ENCODE measurements around the gene NHSL1.

NHSL1 gene

DNA sequence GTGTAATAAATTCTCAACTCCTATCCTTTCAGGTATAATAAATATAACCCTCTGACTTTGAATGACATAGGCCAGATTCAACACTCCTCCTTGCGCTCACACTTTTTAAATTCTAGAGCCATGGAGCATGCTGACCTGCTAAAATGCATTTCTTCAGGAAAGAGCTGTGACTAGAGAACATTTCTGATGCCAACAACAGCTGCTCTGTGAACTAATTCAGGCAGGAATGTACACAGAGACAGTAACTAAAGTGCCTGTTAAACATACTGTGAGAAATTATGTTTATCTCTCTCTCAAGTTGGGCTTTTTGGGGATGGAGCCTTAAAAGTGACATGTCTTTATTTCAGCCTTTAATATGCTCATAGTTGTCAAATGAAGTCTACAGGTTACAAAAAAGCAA, 8.3 kb downstream of the NHSL1 start:
- Mint-ChIP-seq H3K4me1 (peaks cover 11% of the 10 kb centered on the region), H3K9me3 (peaks cover 0 to 2% of the 10 kb centered on the region in 2 donors), H3K27me3 (no peaks in the 10 kb centered on the region), H3K4me3 (no peak overlapping the region), H3K27ac (no peak overlapping the region)
- DNase-seq (no peak), ATAC-seq (no peak)

DNA sequence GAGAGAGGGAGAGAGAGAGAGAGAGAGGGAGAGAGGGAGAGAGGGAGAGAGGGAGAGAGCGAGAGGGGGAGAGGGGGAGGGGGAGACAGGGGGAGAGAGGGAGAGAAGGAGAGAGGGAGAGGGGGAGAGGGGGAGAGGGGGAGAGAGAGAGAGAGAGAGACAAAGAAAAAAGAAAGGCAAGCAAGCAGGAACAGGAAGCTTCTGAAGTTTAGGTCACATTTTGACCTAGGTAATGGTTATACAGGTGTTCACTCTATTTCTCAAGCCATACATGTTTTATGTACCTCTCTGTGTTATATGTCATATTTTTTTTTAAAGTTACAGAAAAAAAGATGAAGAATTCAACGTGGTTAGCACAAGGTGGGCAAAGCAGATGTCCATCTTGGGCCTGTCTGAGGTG, 9.4 kb downstream of the NHSL1 start:
- no peak overlapping the region for H3K4me3 Mint-ChIP-seq
- H3K4me1 Mint-ChIP-seq: peaks cover 11% of the 10 kb centered on the region
- H3K27ac Mint-ChIP-seq: no peak overlapping the region
- ATAC-seq: no peak
- no peaks in the 10 kb centered on the region for H3K27me3 Mint-ChIP-seq
- DNase-seq: no peak
- H3K9me3 Mint-ChIP-seq: peaks cover 0 to 5% of the 10 kb centered on the region in 2 donors

DNA sequence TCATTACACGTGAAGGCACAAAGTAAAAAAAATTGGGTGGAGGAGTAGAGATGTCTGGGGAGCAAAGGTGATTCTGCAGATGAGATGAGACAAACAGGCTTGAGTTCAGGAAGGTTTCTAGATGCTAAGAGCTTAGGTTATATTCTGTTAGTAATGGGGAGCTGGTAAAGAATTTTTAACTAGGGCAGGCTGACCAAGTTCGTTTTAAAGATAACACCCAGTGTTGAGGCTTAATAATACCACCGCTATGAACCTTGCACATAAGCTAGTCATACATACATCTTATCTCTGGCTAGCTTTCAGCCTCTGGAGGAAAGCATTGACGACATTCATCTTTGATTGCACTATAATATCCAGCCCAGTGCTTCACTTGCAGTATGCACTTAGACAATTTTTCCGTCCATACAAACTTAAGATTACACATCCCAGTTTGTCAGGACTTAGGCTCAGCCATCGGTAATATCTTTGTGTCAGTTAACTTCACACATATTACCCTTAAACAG, 12.1 kb downstream of the NHSL1 start:
- DNase-seq (no peak), ATAC-seq (peak; percentile 31)
- H3K4me1 Mint-ChIP-seq: peaks cover 17% of the 10 kb centered on the region
- peak overlapping the region in 1 of 2 donors; percentile 80 for H3K27ac Mint-ChIP-seq
- no peaks in the 10 kb centered on the region for H3K27me3 Mint-ChIP-seq
- peaks cover 0 to 5% of the 10 kb centered on the region in 2 donors for H3K9me3 Mint-ChIP-seq
- H3K4me3 Mint-ChIP-seq: no peak overlapping the region

DNA sequence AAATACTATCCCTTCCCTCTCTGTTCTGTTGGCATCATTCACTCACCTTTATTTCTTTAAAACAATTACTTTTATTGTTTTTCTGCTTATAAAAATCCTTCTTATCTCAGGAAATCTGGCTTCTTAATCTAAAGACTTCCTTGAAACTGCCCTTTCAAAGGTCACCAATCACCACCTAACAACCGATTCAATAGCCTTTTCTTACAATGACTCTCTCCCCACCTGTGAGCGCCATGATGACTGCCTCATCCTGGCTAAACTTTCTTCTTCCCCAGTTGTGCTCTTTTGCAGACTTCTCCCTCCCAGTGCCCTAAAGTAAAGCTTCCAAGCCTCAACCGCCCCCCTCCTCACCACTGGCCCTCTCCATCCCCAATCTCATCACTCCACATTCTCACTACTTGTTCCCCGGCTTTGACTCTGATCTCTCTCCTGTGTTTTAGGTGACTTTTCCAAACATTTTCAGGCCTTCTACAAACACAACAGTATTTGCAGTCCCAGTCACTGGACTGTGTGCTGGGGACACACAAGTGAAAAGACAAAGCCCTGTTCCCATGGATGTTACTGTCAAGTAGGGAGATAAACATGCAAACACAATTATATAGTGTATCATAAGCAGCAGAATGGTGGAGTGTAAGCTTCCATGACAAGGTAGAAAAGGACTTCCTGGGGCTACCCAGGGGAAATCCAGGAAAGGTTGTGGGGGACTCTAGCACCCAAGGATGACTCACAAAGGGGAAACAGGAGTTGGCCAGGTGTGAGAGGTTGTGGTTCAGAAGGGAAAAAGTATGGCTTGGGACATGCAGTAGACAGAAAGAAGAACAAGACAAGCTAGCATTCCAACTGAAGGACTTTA, 12.8 kb downstream of the NHSL1 start:
- Mint-ChIP-seq H3K4me3 (peak overlapping the region in 1 of 2 donors; percentile 3), H3K4me1 (peaks cover 17% of the 10 kb centered on the region), H3K9me3 (peaks cover 0 to 5% of the 10 kb centered on the region in 2 donors), H3K27me3 (no peaks in the 10 kb centered on the region), H3K27ac (peak overlapping the region in 1 of 2 donors; percentile 80)
- ATAC-seq (peak; percentile 28), DNase-seq (peak in 1 of 2 donors; percentile 14)

DNA sequence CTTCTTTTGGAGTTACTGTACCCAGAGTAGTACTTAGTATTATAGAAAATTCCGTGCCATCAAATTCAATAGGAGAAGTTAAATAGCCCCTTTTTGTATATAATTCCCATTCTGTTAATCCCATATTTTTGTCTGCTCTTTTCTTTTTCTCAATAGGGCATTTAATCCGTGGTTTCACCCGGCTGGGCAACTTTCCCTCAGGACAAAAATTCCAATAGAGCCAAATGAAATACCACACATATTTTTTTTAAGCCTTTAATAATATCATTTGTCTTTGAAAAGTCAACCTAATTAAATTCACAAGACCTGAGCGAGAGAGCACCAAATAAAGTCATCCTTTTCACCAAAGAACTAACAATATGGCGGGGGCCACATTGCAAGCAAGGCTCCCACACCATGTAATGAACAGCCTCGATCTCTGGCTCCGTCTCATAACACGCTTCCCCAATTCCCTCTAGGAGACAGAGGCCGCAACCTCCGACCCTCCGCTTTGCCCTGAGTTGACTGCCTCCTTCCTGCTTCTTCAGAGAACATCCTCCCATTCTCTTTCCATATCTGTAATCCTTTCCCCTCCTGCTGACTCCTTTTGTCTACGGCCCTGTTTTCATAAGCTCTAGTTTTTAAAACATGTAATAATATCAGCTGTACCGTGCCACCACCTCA, 13.6 kb downstream of the NHSL1 start:
- H3K9me3 Mint-ChIP-seq: peaks cover 0 to 5% of the 10 kb centered on the region in 2 donors
- H3K4me1 Mint-ChIP-seq: peaks cover 17% of the 10 kb centered on the region
- H3K27me3 Mint-ChIP-seq: no peaks in the 10 kb centered on the region
- DNase-seq: no peak
- H3K4me3 Mint-ChIP-seq: no peak overlapping the region
- H3K27ac Mint-ChIP-seq: no peak overlapping the region
- no peak for ATAC-seq

DNA sequence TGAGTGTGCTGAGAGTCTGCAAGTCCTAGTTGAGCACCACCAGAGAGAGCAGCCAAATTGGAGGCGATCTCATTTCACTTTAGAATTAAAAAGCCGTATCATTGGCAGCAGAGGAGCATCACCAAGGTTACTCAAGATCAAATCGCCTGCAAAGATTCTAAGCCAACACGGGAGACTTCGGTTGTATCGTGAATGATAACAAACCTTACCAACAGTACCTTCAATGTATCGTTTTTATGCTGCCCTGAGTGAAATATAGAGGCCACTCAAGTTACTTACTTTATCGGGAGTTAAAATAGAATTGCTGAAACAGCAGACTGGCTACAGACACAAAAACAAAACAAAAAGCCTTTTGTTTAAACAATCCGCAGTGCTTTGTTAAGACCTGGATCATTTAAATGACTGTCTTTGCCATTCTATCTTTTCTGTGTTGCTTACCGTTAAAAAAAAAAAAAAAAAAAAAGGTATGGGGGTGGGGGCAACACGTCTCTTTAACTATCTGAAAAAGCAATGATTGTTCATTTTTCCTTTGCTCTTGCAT, 14.2 kb downstream of the NHSL1 start:
- no peak for ATAC-seq
- H3K27me3 Mint-ChIP-seq: no peaks in the 10 kb centered on the region
- peaks cover 0 to 5% of the 10 kb centered on the region in 2 donors for H3K9me3 Mint-ChIP-seq
- no peak for DNase-seq
- H3K27ac Mint-ChIP-seq: no peak overlapping the region
- H3K4me1 Mint-ChIP-seq: peaks cover 17% of the 10 kb centered on the region
- H3K4me3 Mint-ChIP-seq: no peak overlapping the region

DNA sequence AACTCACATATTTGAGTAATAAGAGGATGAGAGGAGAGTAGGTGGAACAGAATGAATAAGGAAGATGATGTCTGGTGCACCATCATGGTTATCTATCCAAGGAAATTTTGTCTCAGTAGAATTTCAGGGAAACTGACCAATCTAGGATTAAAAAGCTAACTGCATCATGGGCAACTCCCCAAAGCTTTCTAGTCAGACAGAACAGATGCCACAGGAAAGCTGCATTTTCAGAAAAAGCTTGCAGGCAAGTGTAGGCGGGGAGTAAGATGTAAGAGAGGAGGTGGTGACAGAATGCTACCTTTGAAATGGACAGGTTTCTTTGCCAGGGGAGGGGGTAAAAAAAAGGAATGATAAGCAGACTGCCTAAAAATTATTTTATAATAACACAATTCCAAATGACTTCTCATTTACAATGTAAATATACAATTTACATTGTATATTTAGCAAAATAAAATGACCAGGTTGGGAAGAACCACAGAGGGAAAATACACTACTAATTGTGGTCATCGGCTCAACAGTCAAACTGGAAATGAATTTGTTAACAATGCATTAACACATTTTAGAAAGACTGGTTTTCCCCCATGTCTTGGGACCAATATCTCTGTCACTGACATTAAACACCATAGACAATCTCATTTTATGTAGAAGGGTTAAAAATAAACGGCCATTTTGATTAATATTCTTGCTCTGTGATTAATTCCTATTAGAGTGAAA, 15.1 kb downstream of the NHSL1 start:
- DNase-seq (no peak), ATAC-seq (no peak)
- Mint-ChIP-seq H3K27ac (no peak overlapping the region), H3K4me3 (no peak overlapping the region), H3K9me3 (peaks cover 0 to 5% of the 10 kb centered on the region in 2 donors), H3K4me1 (peaks cover 17% of the 10 kb centered on the region), H3K27me3 (no peaks in the 10 kb centered on the region)

DNA sequence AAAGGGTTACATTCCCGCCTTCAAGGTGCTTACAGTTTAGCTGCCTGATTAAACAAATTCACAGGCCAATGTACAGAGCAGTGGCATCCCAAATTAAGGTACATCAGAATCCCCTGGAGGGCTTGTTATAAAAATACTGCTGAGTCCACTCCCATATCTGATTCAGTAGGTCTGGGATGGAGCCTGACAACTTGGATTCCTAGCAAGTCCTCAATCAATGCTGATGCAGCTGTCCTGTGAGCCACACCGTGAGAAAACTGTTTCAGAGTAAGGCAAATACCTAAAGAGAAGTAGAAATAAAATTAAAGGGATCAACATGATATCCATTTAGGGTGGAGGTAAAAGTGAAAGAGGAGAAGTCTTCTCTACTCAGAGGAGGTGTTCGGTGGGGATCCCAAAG, 16.5 kb downstream of the NHSL1 start:
- no peaks in the 10 kb centered on the region for H3K27me3 Mint-ChIP-seq

DNA sequence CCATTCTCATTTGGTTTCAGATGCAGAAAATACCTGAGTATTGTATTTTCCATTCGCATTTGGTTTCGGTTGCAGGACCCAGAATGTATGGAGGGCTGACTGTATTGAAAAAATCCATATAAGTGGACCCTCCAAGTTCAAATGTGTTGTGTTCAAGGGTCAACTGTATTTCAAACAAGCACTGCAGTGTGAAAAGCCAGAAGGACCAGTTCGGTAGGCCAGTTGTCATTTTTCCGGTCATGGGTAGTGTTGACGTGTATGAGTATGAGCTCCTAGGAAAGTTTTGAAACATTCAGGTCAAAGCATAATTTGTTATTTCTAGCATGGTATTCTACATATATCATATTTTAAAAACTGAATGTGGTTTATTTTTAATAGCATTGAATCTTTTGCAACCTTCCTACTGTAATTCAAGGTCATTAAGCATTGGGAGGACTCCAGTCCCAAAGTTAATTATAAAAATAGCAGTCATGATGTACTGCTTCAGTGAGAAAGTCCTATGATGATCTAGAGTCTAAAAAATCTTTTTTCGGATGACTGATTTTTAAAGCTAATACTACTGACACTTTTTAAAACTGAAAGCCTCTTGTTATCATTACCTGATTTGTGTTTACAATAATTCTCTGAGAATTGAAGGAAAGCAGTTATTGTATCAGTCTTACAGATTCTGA, 18.9 kb downstream of the NHSL1 start:
- Mint-ChIP-seq H3K27ac (no peak overlapping the region), H3K4me1 (peaks cover 6% of the 10 kb centered on the region), H3K4me3 (no peak overlapping the region), H3K9me3 (no peaks in the 10 kb centered on the region), H3K27me3 (no peaks in the 10 kb centered on the region)
- no peak for DNase-seq
- ATAC-seq: no peak

More for the DNA sequence above, 16.5 kb downstream of the NHSL1 start:
- DNase-seq (no peak), ATAC-seq (no peak)
- Mint-ChIP-seq H3K9me3 (peaks cover 0 to 5% of the 10 kb centered on the region in 2 donors), H3K4me3 (no peak overlapping the region), H3K4me1 (peaks cover 17% of the 10 kb centered on the region), H3K27ac (no peak overlapping the region)

DNA sequence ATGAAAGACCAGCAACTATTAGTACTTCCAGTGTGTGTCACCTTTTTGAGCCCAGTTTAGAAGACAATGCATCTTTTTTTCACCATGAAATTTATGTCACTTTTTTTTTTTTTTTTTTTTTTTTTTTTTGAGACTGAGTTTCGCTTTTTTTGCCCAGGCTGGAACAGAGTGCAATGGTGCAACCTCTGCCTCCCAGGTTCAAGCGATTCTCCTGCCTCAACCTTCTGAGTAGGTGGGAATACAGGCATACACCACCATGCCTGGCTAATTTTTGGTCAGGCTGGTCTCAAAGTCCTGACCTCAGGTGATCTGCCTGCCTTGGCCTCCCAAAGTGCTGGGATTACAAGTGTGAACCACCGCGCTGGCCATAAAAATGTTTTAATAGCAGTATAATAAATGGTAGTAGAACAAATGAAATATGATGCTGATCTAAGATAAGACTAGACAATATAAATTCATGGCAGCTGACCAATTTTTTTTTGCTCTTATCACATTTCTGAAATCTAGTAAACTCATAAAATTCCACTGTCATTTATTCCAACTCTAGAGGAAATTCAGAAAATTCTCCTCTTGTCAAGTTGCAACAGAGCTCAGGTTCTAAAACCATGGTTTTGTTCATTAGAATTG, 21.3 kb downstream of the NHSL1 start:
- Mint-ChIP-seq H3K9me3 (no peaks in the 10 kb centered on the region), H3K4me3 (no peak overlapping the region), H3K27me3 (no peaks in the 10 kb centered on the region), H3K27ac (no peak overlapping the region), H3K4me1 (no peaks in the 10 kb centered on the region)
- ATAC-seq (no peak), DNase-seq (no peak)

DNA sequence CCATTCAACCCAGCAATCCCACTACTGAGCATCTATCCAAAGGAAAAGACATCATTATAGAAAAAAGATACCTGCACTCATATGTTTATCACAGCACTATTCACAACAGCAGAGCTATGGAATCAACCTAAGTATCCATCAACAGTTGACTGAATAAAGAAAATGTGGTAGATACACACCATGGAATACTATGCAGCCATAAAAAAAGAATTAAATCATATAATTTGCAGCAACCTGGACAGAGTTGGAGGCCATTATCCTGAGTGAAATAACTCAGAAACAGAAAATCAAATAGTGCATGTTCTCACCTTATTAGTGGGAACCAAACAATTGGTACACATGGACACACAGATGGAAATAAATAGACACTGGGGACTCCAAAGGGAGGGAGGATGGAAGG, 23.2 kb downstream of the NHSL1 start:
- no peak for DNase-seq
- no peaks in the 10 kb centered on the region for H3K9me3 Mint-ChIP-seq
- H3K27ac Mint-ChIP-seq: no peak overlapping the region
- H3K4me1 Mint-ChIP-seq: no peaks in the 10 kb centered on the region
- no peak overlapping the region for H3K4me3 Mint-ChIP-seq
- H3K27me3 Mint-ChIP-seq: no peaks in the 10 kb centered on the region
- ATAC-seq: no peak

DNA sequence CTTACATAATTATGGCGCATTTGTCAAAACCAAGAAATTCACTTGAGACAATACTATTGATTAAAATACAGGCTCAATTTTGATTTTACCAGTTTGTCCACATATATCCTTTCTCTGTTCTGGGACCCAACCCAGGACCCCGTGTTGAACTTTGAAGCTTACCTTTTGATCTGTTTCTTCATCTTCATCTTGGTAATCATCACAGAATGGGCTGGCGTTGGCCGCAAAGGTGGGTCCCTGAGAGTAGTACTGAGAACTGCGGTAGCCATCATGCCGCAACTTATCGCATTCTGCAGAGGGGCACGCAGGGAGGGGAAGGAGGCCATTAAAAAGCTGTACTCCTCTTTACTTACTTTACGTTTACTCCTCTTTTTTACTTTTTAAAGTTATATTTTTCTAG, 26.1 kb downstream of the NHSL1 start:
- H3K4me1 Mint-ChIP-seq: no peaks in the 10 kb centered on the region
- ATAC-seq (no peak), DNase-seq (no peak)
- no peak overlapping the region for H3K4me3 Mint-ChIP-seq
- H3K27ac Mint-ChIP-seq: no peak overlapping the region
- no peaks in the 10 kb centered on the region for H3K9me3 Mint-ChIP-seq
- no peaks in the 10 kb centered on the region for H3K27me3 Mint-ChIP-seq

DNA sequence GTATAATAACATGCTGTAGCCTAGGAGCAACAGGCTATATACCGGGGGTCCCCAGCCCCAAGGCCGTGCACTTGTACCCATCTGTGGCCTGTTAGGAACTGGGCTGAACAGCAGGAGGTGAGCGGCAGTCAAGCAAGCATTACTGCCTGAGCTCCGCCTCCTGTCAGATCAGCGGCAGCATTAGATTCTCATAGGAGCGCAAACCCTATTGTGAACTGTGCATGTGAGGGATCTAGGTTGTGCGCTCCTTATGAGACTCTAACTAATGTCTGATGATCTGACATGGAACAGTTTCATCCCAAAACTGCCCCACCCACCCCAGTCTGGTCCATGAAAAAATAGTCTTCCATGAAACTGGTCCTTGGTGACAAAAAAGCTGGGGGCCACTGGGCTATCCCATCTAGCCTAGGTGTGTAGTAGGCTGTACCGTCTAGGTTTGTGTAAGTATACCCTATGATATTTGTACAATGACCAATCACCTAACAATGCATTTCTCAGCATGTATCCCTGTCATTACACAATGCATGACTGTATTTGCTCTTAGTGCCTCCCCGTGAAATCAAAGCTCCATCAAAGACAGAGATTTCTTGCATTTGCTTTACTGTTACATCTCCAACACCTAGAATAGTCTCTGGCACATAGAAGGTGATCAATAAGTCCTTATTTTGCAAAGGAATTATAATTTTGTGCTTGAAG, 30.8 kb downstream of the NHSL1 start:
- no peak for ATAC-seq
- no peak for DNase-seq
- Mint-ChIP-seq H3K4me3 (no peak overlapping the region), H3K4me1 (no peaks in the 10 kb centered on the region), H3K9me3 (no peaks in the 10 kb centered on the region), H3K27me3 (no peaks in the 10 kb centered on the region), H3K27ac (no peak overlapping the region)

DNA sequence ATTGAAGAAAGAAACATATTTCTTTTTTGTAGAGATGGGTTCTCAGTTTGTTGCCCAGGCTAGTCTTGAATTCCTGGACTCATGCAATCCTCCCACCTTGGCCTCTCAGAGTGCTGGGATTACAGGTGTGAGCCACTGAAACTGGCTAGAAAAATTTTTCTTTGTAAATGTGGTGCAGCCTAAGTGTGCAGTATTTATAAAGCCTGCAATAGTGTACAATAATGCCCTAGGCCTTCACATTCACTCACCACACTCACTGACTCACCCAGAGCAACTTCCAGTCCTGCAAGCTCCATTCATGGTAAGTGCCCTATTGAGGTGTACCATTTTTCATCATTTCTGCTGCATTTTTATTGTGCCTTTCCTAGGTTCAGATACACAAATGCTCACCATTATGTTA, 31.4 kb downstream of the NHSL1 start:
- DNase-seq (no peak), ATAC-seq (no peak)
- Mint-ChIP-seq H3K27me3 (no peaks in the 10 kb centered on the region), H3K4me3 (no peak overlapping the region), H3K4me1 (no peaks in the 10 kb centered on the region), H3K9me3 (no peaks in the 10 kb centered on the region), H3K27ac (no peak overlapping the region)

Measured in stimulated activated naive CD8-positive, alpha-beta T cell treated with anti-CD3 and anti-CD28 coated beads, Interleukin-15, amount 100 ng/mL, for 72 hours (primary cell).